Measurements from ENCODE around the gene CHRM2. TPM values are rescaled to one million over a fixed set of nuclear protein-coding genes. Genes with fewer than 3 reads are reported as not detected.

CHRM2 gene
- total RNA-seq, 4 donors from 2014 or later: not detected

DNA sequence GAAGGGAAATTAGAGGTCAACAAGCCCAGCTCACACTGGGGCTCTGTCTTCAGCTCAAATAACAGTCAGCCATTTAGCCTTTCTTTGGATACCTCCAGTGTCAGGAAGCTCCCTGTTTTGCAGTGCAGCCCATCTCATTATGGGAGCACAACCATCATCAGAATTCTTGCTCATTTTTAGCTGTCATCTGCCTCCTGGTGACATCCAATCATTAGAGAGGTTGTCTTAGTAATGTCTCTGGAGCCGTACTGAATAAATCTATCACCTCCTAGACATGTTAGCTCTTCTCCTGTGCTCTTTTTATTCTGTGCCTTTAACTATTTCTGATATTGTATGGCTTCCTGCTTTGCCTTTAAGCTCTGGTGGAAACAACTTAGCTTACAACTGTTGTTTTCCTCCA is 74.5 kb downstream of the CHRM2 start:
- no peak overlapping the region for H3K27ac ChIP-seq
- intact Hi-C loops (cut with DNase I): no loop called here
- 76 to 81% methylated on average over 1 of the region's 1 CpG for WGBS, 2 donors
- H3K9me3 ChIP-seq: no peaks in the 10 kb centered on the region
- no peak for TF ChIP-seq POLR2A (IDR thresholded peaks at IDR 0.05)
- TF ChIP-seq, protein P1, sequence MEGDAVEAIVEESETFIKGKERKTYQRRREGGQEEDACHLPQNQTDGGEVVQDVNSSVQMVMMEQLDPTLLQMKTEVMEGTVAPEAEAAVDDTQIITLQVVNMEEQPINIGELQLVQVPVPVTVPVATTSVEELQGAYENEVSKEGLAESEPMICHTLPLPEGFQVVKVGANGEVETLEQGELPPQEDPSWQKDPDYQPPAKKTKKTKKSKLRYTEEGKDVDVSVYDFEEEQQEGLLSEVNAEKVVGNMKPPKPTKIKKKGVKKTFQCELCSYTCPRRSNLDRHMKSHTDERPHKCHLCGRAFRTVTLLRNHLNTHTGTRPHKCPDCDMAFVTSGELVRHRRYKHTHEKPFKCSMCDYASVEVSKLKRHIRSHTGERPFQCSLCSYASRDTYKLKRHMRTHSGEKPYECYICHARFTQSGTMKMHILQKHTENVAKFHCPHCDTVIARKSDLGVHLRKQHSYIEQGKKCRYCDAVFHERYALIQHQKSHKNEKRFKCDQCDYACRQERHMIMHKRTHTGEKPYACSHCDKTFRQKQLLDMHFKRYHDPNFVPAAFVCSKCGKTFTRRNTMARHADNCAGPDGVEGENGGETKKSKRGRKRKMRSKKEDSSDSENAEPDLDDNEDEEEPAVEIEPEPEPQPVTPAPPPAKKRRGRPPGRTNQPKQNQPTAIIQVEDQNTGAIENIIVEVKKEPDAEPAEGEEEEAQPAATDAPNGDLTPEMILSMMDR (IDR thresholded peaks at IDR 0.05): no peak
- H3K36me3 ChIP-seq: no peaks in the 10 kb centered on the region
- H3K4me1 ChIP-seq: no peaks in the 10 kb centered on the region
- DNase-seq: no peak
- no peak overlapping the region for H3K4me3 ChIP-seq (replicated peaks in 1 of 3)
- H3K27me3 ChIP-seq: no peaks in the 10 kb centered on the region

DNA sequence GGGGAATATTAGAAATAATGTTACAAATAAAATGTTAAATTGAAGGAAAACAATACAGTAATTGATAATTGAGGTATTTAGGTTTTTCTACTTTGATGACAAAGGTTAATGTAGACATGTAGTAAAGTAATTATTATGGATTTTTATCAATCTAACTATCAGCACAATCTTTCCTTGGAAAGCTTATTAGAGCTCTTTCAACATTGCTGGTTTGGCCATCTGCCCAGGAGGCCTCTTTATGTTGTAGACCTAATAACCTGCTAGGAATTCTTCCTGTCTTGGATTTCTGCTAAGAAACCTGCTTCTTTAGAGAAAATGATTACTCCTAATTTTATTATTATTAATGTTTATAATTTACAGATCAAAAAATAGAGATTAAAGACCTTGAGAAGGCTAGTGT is 78.9 kb downstream of the CHRM2 start:
- intact Hi-C loops (cut with DNase I): no loop called here
- H3K4me1 ChIP-seq: no peaks in the 10 kb centered on the region
- no peaks in the 10 kb centered on the region for H3K9me3 ChIP-seq
- no peaks in the 10 kb centered on the region for H3K36me3 ChIP-seq
- peak; percentile 21 to 23 for DNase-seq
- no peaks in the 10 kb centered on the region for H3K27me3 ChIP-seq
- TF ChIP-seq POLR2A (IDR thresholded peaks at IDR 0.05): no peak
- TF ChIP-seq, protein P1 (IDR thresholded peaks at IDR 0.05): no peak
- no peak overlapping the region for H3K4me3 ChIP-seq (replicated peaks in 1 of 3)
- no peak overlapping the region for H3K27ac ChIP-seq

DNA sequence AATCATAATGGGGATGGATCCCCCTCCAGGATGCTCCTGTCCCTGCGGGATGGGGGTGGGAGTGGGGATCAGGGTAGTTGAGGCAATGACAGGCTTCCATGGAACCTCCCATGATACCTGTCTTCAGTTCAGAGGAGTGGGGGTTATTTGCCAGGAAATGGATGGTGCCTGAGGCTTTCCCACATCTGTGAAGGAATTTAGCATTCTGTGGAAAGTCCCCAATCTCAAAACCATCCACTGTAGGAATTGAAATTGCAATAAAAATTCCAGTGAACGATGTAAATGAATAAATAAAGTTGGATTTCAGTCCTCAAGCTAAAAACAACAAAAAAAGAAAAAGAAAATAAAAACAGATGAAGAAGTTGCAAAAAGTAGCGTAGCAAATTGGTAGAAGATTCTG is 81.9 kb downstream of the CHRM2 start:
- Histone ChIP-seq H3K36me3 (no peaks in the 10 kb centered on the region), H3K9me3 (no peaks in the 10 kb centered on the region), H3K27ac (no peak overlapping the region), H3K4me1 (no peaks in the 10 kb centered on the region), H3K27me3 (no peaks in the 10 kb centered on the region), H3K4me3 (replicated peaks in 1 of 3) (no peak overlapping the region)
- 83 to 93% methylated on average over 3 of the region's 3 CpGs for WGBS, 2 donors
- no peak for TF ChIP-seq POLR2A (IDR thresholded peaks at IDR 0.05)
- TF ChIP-seq, protein P1 (IDR thresholded peaks at IDR 0.05): no peak
- intact Hi-C loops (cut with DNase I): no loop called here
- DNase-seq: no peak

DNA sequence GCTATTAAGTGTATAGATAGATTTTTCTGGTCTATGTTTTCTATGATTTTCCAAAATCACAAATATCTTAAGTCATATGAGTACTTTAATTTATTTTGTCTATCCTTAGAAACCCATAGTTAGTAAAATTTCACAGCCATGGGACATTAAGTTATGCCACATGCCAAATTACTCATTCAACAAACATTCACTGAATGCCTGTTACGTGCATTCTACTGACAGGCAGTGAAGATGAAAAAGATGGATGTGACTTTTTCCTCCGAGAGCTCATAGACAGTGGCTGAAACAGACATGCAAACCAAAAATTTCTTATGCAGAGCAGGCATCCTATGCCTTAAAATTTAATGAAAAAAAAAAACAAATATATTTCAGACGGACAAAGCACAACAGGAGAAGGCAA is 84.9 kb downstream of the CHRM2 start:
- WGBS, 2 donors: 88 to 89% methylated on average over 3 of the region's 3 CpGs
- Histone ChIP-seq H3K36me3 (no peaks in the 10 kb centered on the region), H3K4me3 (replicated peaks in 1 of 3) (no peak overlapping the region), H3K9me3 (no peaks in the 10 kb centered on the region), H3K27me3 (no peaks in the 10 kb centered on the region), H3K27ac (no peak overlapping the region), H3K4me1 (no peaks in the 10 kb centered on the region)
- TF ChIP-seq, protein P1 (IDR thresholded peaks at IDR 0.05): no peak
- TF ChIP-seq POLR2A (IDR thresholded peaks at IDR 0.05): no peak
- intact Hi-C loops (cut with DNase I): no loop called here
- no peak for DNase-seq

DNA sequence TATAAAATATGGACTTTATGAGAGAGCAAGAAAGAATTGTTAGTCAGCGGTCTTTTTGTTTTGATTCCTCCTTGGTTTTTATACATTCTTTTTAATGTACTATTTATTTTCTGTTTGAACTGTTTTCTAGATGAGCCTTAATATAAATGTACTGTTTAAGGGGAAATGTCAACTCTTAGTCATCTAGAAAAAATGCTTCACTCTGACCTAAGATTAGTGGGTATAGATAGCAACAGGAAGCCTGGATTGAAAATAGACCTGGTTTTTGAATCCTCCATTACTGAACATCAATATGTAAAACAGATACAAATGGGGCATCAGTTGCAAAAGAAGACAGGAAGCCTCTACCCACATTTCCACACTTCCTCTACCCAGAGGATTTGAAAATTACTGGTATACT is 87.8 kb downstream of the CHRM2 start:
- H3K4me3 ChIP-seq (replicated peaks in 1 of 3): no peak overlapping the region
- H3K9me3 ChIP-seq: no peaks in the 10 kb centered on the region
- no peaks in the 10 kb centered on the region for H3K4me1 ChIP-seq
- 84 to 90% methylated on average over 1 of the region's 1 CpG for WGBS, 2 donors
- no peak for DNase-seq
- intact Hi-C loops (cut with DNase I): no loop called here
- no peak overlapping the region for H3K27ac ChIP-seq
- no peaks in the 10 kb centered on the region for H3K27me3 ChIP-seq
- TF ChIP-seq, protein P1 (IDR thresholded peaks at IDR 0.05): no peak
- no peak for TF ChIP-seq POLR2A (IDR thresholded peaks at IDR 0.05)
- H3K36me3 ChIP-seq: no peaks in the 10 kb centered on the region

Measured in thyroid gland (tissue), 4 donors.